H1 (cell line): Measurements from ENCODE around the gene PTCHD4. TPM values are rescaled to one million over a fixed set of nuclear protein-coding genes. Genes with fewer than 3 reads are reported as not detected.

Experiments
- CTCF ChIA-PET: fragments of 300-600 bp; sonication (Branson Sonifier 250); formaldehyde crosslinking; loops from one replicate; lab custom pipeline; 2021; ENCODE audit not compliant: partially characterized antibody; lab: Charles Lee
- POLR2A ChIA-PET: fragments of 300-600 bp; sonication (Branson Sonifier 250); formaldehyde crosslinking; loops from one replicate; lab custom pipeline; 2021; ENCODE audit warnings: inconsistent platforms; ENCODE audit not compliant: partially characterized antibody; lab: Charles Lee
- DNase-seq, 2 experiments: peaks; one replicate each; pipeline versions ENCODE4 v3.0.0 to v3.0.0-alpha.2; 2010 to 2022; ENCODE audit warnings: low spot score in 2 of 2, low read depth in 1 of 2, mixed read lengths in 1 of 2
- FAIRE-seq: peaks from 2 replicates; lab custom pipeline; 2011; peaks lifted over from hg19 to GRCh38; lab: Jason Lieb, UNC
- H2AFZ ChIP-seq: 2 replicates; pipeline ENCODE4 v1.8.1; 2012; ENCODE audit warnings: low read length, inconsistent platforms
- H2AK5ac ChIP-seq: 2 replicates; pipeline ENCODE4 v1.6.1; 2013; ENCODE audit warnings: low read depth, low read length
- H2BK120ac ChIP-seq: replicated peaks from 2 replicates; pipeline ENCODE3; 2013; ENCODE audit warnings: low read depth, low read length, inconsistent platforms
- H2BK12ac ChIP-seq: 2 replicates; pipeline ENCODE4 v1.6.1; 2013; ENCODE audit warnings: low read depth, low read length
- H2BK15ac ChIP-seq: 2 replicates; pipeline ENCODE4 v1.6.1; 2013; ENCODE audit warnings: low read length
- H2BK20ac ChIP-seq: 2 replicates; pipeline ENCODE4 v1.6.1; 2013; ENCODE audit warnings: low read length
- H2BK5ac ChIP-seq: 2 replicates; pipeline ENCODE4 v1.6.1; 2013; ENCODE audit warnings: low read depth, low read length
- H3K14ac ChIP-seq: 2 replicates; pipeline ENCODE4 v1.6.1; 2013; ENCODE audit warnings: inconsistent platforms; ENCODE audit not compliant: insufficient read length
- H3K18ac ChIP-seq: 2 replicates; pipeline ENCODE4 v1.6.1; 2013; ENCODE audit warnings: low read length; ENCODE audit errors: extremely low read depth
- H3K23ac ChIP-seq: 2 replicates; pipeline ENCODE4 v1.6.1; 2013; ENCODE audit warnings: inconsistent platforms; ENCODE audit not compliant: insufficient read length
- H3K23me2 ChIP-seq: 2 replicates; pipeline ENCODE4 v1.6.1; 2013; ENCODE audit warnings: low read depth, low read length
- H3K27ac ChIP-seq: 2 replicates; pipeline ENCODE4 v1.6.1; 2011; ENCODE audit warnings: low read depth, low read length, inconsistent platforms
- H3K27me3 ChIP-seq, 4 experiments: replicated peaks in 1 of 4; 1 replicate in 1 of 4; 2 replicates in 3 of 4; pipeline versions ENCODE4 v1.6.1 to v1.8.1; 2011 to 2013; ENCODE audit warnings: low read length in 3 of 4, mild to moderate bottlenecking in 3 of 4, inconsistent platforms in 2 of 4, mixed read lengths in 2 of 4, moderate library complexity in 1 of 4; ENCODE audit not compliant: control insufficient read depth in 3 of 4, insufficient read depth in 3 of 4; ENCODE audit errors: extremely low read depth in 1 of 4
- H3K36me3 ChIP-seq, 4 experiments: 2 replicates each; pipeline versions ENCODE4 v1.6.1 to v1.8.1; 2011 to 2013; ENCODE audit warnings: mild to moderate bottlenecking in 4 of 4, low read length in 3 of 4, moderate library complexity in 2 of 4, control low read depth in 1 of 4, inconsistent platforms in 1 of 4; ENCODE audit not compliant: insufficient read depth in 4 of 4, control insufficient read depth in 2 of 4
- H3K4ac ChIP-seq: replicated peaks from 2 replicates; pipeline ENCODE3; 2013; ENCODE audit warnings: low read length, low read depth, mixed read lengths, inconsistent platforms; ENCODE audit not compliant: insufficient read length
- H3K4me1 ChIP-seq, 4 experiments: replicated peaks in 1 of 4; 1 replicate in 1 of 4; 2 replicates in 3 of 4; pipeline versions ENCODE4 v1.6.1 to v1.8.1; 2011 to 2013; ENCODE audit warnings: low read length in 3 of 4, inconsistent platforms in 2 of 4, mixed read lengths in 1 of 4; ENCODE audit not compliant: insufficient read depth in 4 of 4, control insufficient read depth in 3 of 4
- H3K4me2 ChIP-seq, 2 experiments: 2 replicates each; pipeline versions ENCODE4 v1.6.1 to v1.8.1; 2011 to 2013; ENCODE audit warnings: low read depth in 2 of 2, low read length in 2 of 2, control low read depth in 1 of 2, inconsistent platforms in 1 of 2, mild to moderate bottlenecking in 1 of 2; ENCODE audit not compliant: insufficient read depth in 1 of 2
- H3K4me3 ChIP-seq, 4 experiments: fragments of 200-600, 300-600 bp in 1 of 4; sonication (generic), shearing (Covaris generic), sonication (Bioruptor Twin) in 1 of 4; 2 replicates each; pipeline versions ENCODE4 v1.5.1 to v1.8.1; 2011 to 2016; ENCODE audit warnings: low read length in 4 of 4, low read depth in 3 of 4, control low read depth in 2 of 4, inconsistent platforms in 2 of 4, mild to moderate bottlenecking in 2 of 4, mixed read lengths in 1 of 4, moderate library complexity in 1 of 4; ENCODE audit not compliant: insufficient read depth in 2 of 4; ENCODE audit errors: extremely low read depth in 1 of 4
- H3K56ac ChIP-seq: replicated peaks from 2 replicates; pipeline ENCODE3; 2013; ENCODE audit warnings: low read depth, mild to moderate bottlenecking, mixed read lengths, low read length, inconsistent platforms; ENCODE audit not compliant: insufficient read length
- H3K79me1 ChIP-seq: 2 replicates; pipeline ENCODE4 v1.6.1; 2013; ENCODE audit warnings: low read depth, low read length, control low read depth
- H3K79me2 ChIP-seq, 2 experiments: 2 replicates each; pipeline versions ENCODE4 v1.6.1 to v1.8.1; 2012 to 2013; ENCODE audit warnings: low read length in 2 of 2, mild to moderate bottlenecking in 2 of 2, inconsistent platforms in 1 of 2; ENCODE audit not compliant: insufficient read depth in 2 of 2, control insufficient read depth in 1 of 2
- H3K9ac ChIP-seq, 4 experiments: replicated peaks in 1 of 4; 1 replicate in 1 of 4; 2 replicates in 3 of 4; pipeline versions ENCODE4 v1.6.1 to v1.8.1; 2011 to 2013; ENCODE audit warnings: low read depth in 3 of 4, low read length in 3 of 4, control low read depth in 2 of 4, mild to moderate bottlenecking in 2 of 4, moderate library complexity in 2 of 4, inconsistent platforms in 1 of 4; ENCODE audit errors: extremely low read depth in 1 of 4
- H3K9me3 ChIP-seq, 2 experiments: 2 replicates each; pipeline versions ENCODE4 v1.6.1 to v1.8.1; 2012 to 2013; ENCODE audit warnings: mild to moderate bottlenecking in 2 of 2, moderate library complexity in 2 of 2, control low read depth in 1 of 2, inconsistent platforms in 1 of 2, low read depth in 1 of 2, low read length in 1 of 2, mixed read lengths in 1 of 2; ENCODE audit not compliant: insufficient read depth in 2 of 2
- H4K20me1 ChIP-seq, 2 experiments: replicated peaks in 1 of 2; 2 replicates each; pipeline versions ENCODE3 to v1.8.1; 2011 to 2013; ENCODE audit warnings: inconsistent platforms in 2 of 2, low read length in 2 of 2, mild to moderate bottlenecking in 1 of 2; ENCODE audit not compliant: insufficient read depth in 2 of 2, control insufficient read depth in 1 of 2
- H4K5ac ChIP-seq: 2 replicates; pipeline ENCODE4 v1.6.1; 2013; ENCODE audit warnings: low read length, low read depth, mixed read lengths, inconsistent platforms; ENCODE audit not compliant: insufficient read length
- H4K8ac ChIP-seq: 2 replicates; pipeline ENCODE4 v1.8.0; 2013; ENCODE audit warnings: mild to moderate bottlenecking, moderate library complexity, low read length, inconsistent platforms; ENCODE audit not compliant: insufficient read depth; ENCODE audit errors: extremely low read depth
- H4K91ac ChIP-seq: replicated peaks from 2 replicates; pipeline ENCODE3; 2013; ENCODE audit warnings: low read length, mixed read lengths, inconsistent platforms; ENCODE audit not compliant: insufficient read length
- ASH2L ChIP-seq: fragments of 200-600, 300-600 bp; sonication (generic); IDR thresholded peaks from one replicate; pipeline ENCODE4 v1.7.1; 2017; ENCODE audit warnings: low read length
- ATF3 ChIP-seq: IDR thresholded peaks from 2 replicates; pipeline ENCODE4 v1.6.1; 2011; ENCODE audit warnings: low read depth, mild to moderate bottlenecking, low read length; ENCODE audit not compliant: insufficient read depth
- CREB1 ChIP-seq: IDR thresholded peaks from 2 replicates; pipeline ENCODE4 v1.6.1; 2012; ENCODE audit warnings: inconsistent platforms
- CTCF ChIP-seq, 3 experiments: IDR thresholded peaks; 1 replicate in 2 of 3; 2 replicates in 1 of 3; pipeline versions ENCODE4 v1.5.1 to v1.6.1; 2011; ENCODE audit warnings: low read length in 3 of 3, mild to moderate bottlenecking in 3 of 3, inconsistent platforms in 2 of 3, low read depth in 1 of 3, moderate library complexity in 1 of 3; ENCODE audit not compliant: insufficient read depth in 1 of 3; ENCODE audit errors: control extremely low read depth in 1 of 3
- HDAC2 ChIP-seq, 2 experiments: fragments of 300-600 bp in 1 of 2; sonication (generic) in 1 of 2; IDR thresholded peaks; 2 replicates each; pipeline ENCODE4 v1.6.1; 2011 to 2012; ENCODE audit warnings: low read depth in 2 of 2, low read length in 2 of 2, mild to moderate bottlenecking in 2 of 2, moderate library complexity in 2 of 2, borderline replicate concordance in 1 of 2, inconsistent platforms in 1 of 2
- NRF1 ChIP-seq: IDR thresholded peaks from 2 replicates; pipeline ENCODE4 v1.6.1; 2011; ENCODE audit warnings: mild to moderate bottlenecking, low read depth, low read length, improper control_type of control experiment
- POLR2AphosphoS5 ChIP-seq: IDR thresholded peaks from 2 replicates; pipeline ENCODE4 v1.6.1; 2011; ENCODE audit warnings: low read depth, low read length
- RFX5 ChIP-seq: IDR thresholded peaks from 2 replicates; pipeline ENCODE4 v1.6.1; 2011; ENCODE audit warnings: low read depth, low read length, improper control_type of control experiment, borderline replicate concordance
- SIX5 ChIP-seq: IDR thresholded peaks from 2 replicates; pipeline ENCODE4 v1.6.1; 2011; ENCODE audit warnings: mild to moderate bottlenecking, low read depth, low read length
- USF2 ChIP-seq: IDR thresholded peaks from 2 replicates; pipeline ENCODE4 v1.6.1; 2011; ENCODE audit warnings: low read length, improper control_type of control experiment
- WGBS, 2 experiments: shearing (Covaris generic) in 1 of 2; methylation state at CpG; one replicate each; pipeline versions ENCODE4 v1.1.6 to v1.1.7; 2013 to 2015; ENCODE audit warnings: low lambda C conversion rate in 2 of 2, mixed read lengths in 2 of 2, inconsistent platforms in 1 of 2, low coverage in 1 of 2, missing lambda C conversion rate in 1 of 2; ENCODE audit not compliant: insufficient replicate concordance in 2 of 2, insufficient coverage in 1 of 2, insufficient read length in 1 of 2; ENCODE audit errors: extremely low coverage in 1 of 2, missing lambda C conversion rate in 1 of 2; 5-methylcytosine and 5-hydroxymethylcytosine counted together
- polyA plus RNA-seq, 7 experiments: library from polyadenylated mRNA; depleted of rRNA in 3 of 7; stranded (reverse) in 5 of 7; unstranded in 2 of 7; fragments of >200 nt in 5 of 7; fragments of 200-250 nt in 2 of 7; gene quantifications; 1 replicate in 5 of 7; 2 replicates in 1 of 7; 4 replicates in 1 of 7; pipeline versions ENCODE4 v1.2.1 to v1.2.3, GENCODE V29; 2011 to 2013; ENCODE audit warnings: missing spikeins in 2 of 7, mixed read lengths in 2 of 7
- total RNA-seq: library from RNA; stranded (reverse); fragmentation: NEBNext Ultra II Directional; extraction: Animal tissue kit (Norgen Biotek cat#: 25700); gene quantifications from 2 replicates; pipeline ENCODE4 v1.2.1, GENCODE V29; 2021

PTCHD4 gene
- total and polyA plus RNA-seq, 2 of the 8 experiments (the other 6 are each of a cell fraction or from before 2014, with no cell fraction given) = 0.17 to 0.37 TPM

GRCh38 chr6:48086187-48086586 lies 24.8 kb downstream of the PTCHD4 start:
- no peak overlapping the region for H3K18ac ChIP-seq
- CTCF ChIA-PET = interaction anchor here (0.6 kb wide), 1 partner anchor 252 kb away, joined by 4 read pairs; no protein-coding TSS in a partner anchor
- no peak for TF ChIP-seq HDAC2 (IDR thresholded peaks at IDR 0.05; ENCODE audit: borderline replicate concordance in 1 of 2, low read depth in 2 of 2, low read length in 2 of 2)
- TF ChIP-seq CTCF (IDR thresholded peaks at IDR 0.05; ENCODE audit: control extremely low read depth in 1 of 3, insufficient read depth in 1 of 3, low read depth in 1 of 3, low read length in 3 of 3) = no peak
- no peak for TF ChIP-seq ASH2L
- no peak for TF ChIP-seq SIX5
- no peak for TF ChIP-seq ATF3
- no peak for TF ChIP-seq NRF1
- no peak for TF ChIP-seq CREB1
- TF ChIP-seq POLR2AphosphoS5 = no peak
- no peak for TF ChIP-seq USF2
- no peak for TF ChIP-seq RFX5

More at GRCh38 chr6:48086187-48086586, 24.8 kb downstream of the PTCHD4 start:
- no peak overlapping the region for H3K4ac ChIP-seq
- POLR2A ChIA-PET = no interaction called here
- H3K79me1 ChIP-seq = no peaks in the 10 kb centered on the region
- WGBS, 2 experiments = 83% methylated on average over 1 of the region's 1 CpG; no CpG with 5 or more reads in 1 of the 2 experiments
- H2BK20ac ChIP-seq = no peak overlapping the region
- H3K27me3 ChIP-seq = no peaks in the 10 kb centered on the region
- H3K4me1 ChIP-seq = no peaks in the 10 kb centered on the region
- no peak overlapping the region for H4K5ac ChIP-seq
- no peak overlapping the region for H3K27ac ChIP-seq
- no peak overlapping the region for H3K56ac ChIP-seq
- no peaks in the 10 kb centered on the region for H3K23me2 ChIP-seq
- no peak for DNase-seq
- no peaks in the 10 kb centered on the region for H4K20me1 ChIP-seq
- no peak overlapping the region for H2BK5ac ChIP-seq
- H3K4me2 ChIP-seq = no peak overlapping the region
- peaks cover 3 to 5% of the 10 kb centered on the region in 2 experiments; a peak in 1 of 4 replicates for H3K9me3 ChIP-seq
- no peak overlapping the region for H4K8ac ChIP-seq
- no peak overlapping the region for H2AK5ac ChIP-seq
- H4K91ac ChIP-seq = no peak overlapping the region
- FAIRE-seq = no peak
- no peak overlapping the region for H3K4me3 ChIP-seq
- no peak overlapping the region for H2BK120ac ChIP-seq
- H3K23ac ChIP-seq = no peak overlapping the region
- H2AFZ ChIP-seq = no peak overlapping the region
- H3K14ac ChIP-seq = no peak overlapping the region
- H2BK15ac ChIP-seq = no peak overlapping the region
- no peaks in the 10 kb centered on the region; a peak in 2 of 8 replicates for H3K36me3 ChIP-seq
- H3K79me2 ChIP-seq = no peaks in the 10 kb centered on the region
- no peak overlapping the region for H2BK12ac ChIP-seq
- H3K9ac ChIP-seq = no peak overlapping the region
